ENCODE results near the gene EPHB2. TPM values are rescaled to one million over a fixed set of nuclear protein-coding genes. Genes with fewer than 3 reads are reported as not detected.
A peak's percentile ranks its signal among the peaks of the same experiment; 100 is the strongest.

The EPHB2 gene
- polyA plus RNA-seq, 6 donors from 2014 or later = 0.08 TPM; not detected in 5

GRCh38 chr1:22801347-22801746 lies 90.7 kb downstream of the EPHB2 start:
- peaks cover 0 to 32% (median 30%) of the 10 kb centered on the region in 3 donors for H3K27me3 Mint-ChIP-seq
- no peaks in the 10 kb centered on the region for H3K36me3 Mint-ChIP-seq
- no peak overlapping the region for H3K27ac Mint-ChIP-seq
- H3K4me3 Mint-ChIP-seq = no peak overlapping the region
- ATAC-seq (ENCODE audit: low read depth in 2 of 2) = no peak
- H3K4me1 Mint-ChIP-seq = peaks cover 0 to 4% (median 0%) of the 10 kb centered on the region in 3 donors
- H3K9me3 Mint-ChIP-seq = no peaks in the 10 kb centered on the region
- no peak for DNase-seq

GRCh38 chr1:22801761-22802160 lies 91.1 kb downstream of the EPHB2 start:
- no peak for DNase-seq
- Mint-ChIP-seq H3K4me3 (no peak overlapping the region), H3K36me3 (no peaks in the 10 kb centered on the region), H3K27ac (no peak overlapping the region), H3K9me3 (no peaks in the 10 kb centered on the region), H3K4me1 (peaks cover 0 to 4% (median 0%) of the 10 kb centered on the region in 3 donors), H3K27me3 (peaks cover 0 to 32% (median 30%) of the 10 kb centered on the region in 3 donors)
- ATAC-seq (ENCODE audit: low read depth in 2 of 2) = no peak

- Mint-ChIP-seq H3K36me3 (no peaks in the 10 kb centered on the region), H3K27ac (no peak overlapping the region), H3K4me1 (peaks cover 0 to 4% (median 0%) of the 10 kb centered on the region in 3 donors), H3K4me3 (no peak overlapping the region), H3K9me3 (no peaks in the 10 kb centered on the region), H3K27me3 (peaks cover 6 to 30% (median 22%) of the 10 kb centered on the region in 3 donors)
- ATAC-seq (ENCODE audit: low read depth in 2 of 2) = no peak
- no peak for DNase-seq
Measured at GRCh38 chr1:22803833-22804232, 93.2 kb downstream of the EPHB2 start.

GRCh38 chr1:22804406-22804805 lies 93.8 kb downstream of the EPHB2 start:
- ATAC-seq (ENCODE audit: low read depth in 2 of 2) (no peak), DNase-seq (no peak)
- Mint-ChIP-seq H3K36me3 (no peaks in the 10 kb centered on the region), H3K4me3 (no peak overlapping the region), H3K9me3 (no peaks in the 10 kb centered on the region), H3K27me3 (peaks cover 6 to 26% (median 22%) of the 10 kb centered on the region in 3 donors), H3K27ac (no peak overlapping the region), H3K4me1 (peaks cover 0 to 4% (median 0%) of the 10 kb centered on the region in 3 donors)

GRCh38 chr1:22804969-22805671 lies 94.5 kb downstream of the EPHB2 start:
- Mint-ChIP-seq H3K36me3 (no peaks in the 10 kb centered on the region), H3K27ac (no peak overlapping the region), H3K9me3 (no peaks in the 10 kb centered on the region), H3K4me3 (no peak overlapping the region), H3K27me3 (peaks cover 6 to 32% (median 26%) of the 10 kb centered on the region in 3 donors), H3K4me1 (peaks cover 0 to 4% (median 0%) of the 10 kb centered on the region in 3 donors)
- DNase-seq (no peak), ATAC-seq (ENCODE audit: low read depth in 2 of 2) (no peak)

- Mint-ChIP-seq H3K4me1 (peaks cover 0 to 4% (median 0%) of the 10 kb centered on the region in 3 donors), H3K4me3 (no peak overlapping the region), H3K27me3 (peaks cover 6 to 35% (median 32%) of the 10 kb centered on the region in 3 donors), H3K27ac (peak overlapping the region in 1 of 6 donors; percentile 19), H3K9me3 (no peaks in the 10 kb centered on the region), H3K36me3 (no peaks in the 10 kb centered on the region)
- DNase-seq (no peak), ATAC-seq (ENCODE audit: low read depth in 2 of 2) (no peak)
Measured at GRCh38 chr1:22805672-22806038, 95.0 kb downstream of the EPHB2 start.

- DNase-seq = no peak
- peaks cover 0 to 4% (median 0%) of the 10 kb centered on the region in 3 donors for H3K4me1 Mint-ChIP-seq
- peaks cover 6 to 38% (median 37%) of the 10 kb centered on the region in 3 donors for H3K27me3 Mint-ChIP-seq
- H3K9me3 Mint-ChIP-seq = no peaks in the 10 kb centered on the region
- no peaks in the 10 kb centered on the region for H3K36me3 Mint-ChIP-seq
- H3K27ac Mint-ChIP-seq = peak overlapping the region in 1 of 6 donors; percentile 20
- H3K4me3 Mint-ChIP-seq = no peak overlapping the region
- ATAC-seq (ENCODE audit: low read depth in 2 of 2) = no peak
Measured at GRCh38 chr1:22806584-22806983, 95.9 kb downstream of the EPHB2 start.

- no peak overlapping the region for H3K27ac Mint-ChIP-seq
- no peaks in the 10 kb centered on the region for H3K36me3 Mint-ChIP-seq
- H3K4me1 Mint-ChIP-seq = peaks cover 0 to 4% (median 0%) of the 10 kb centered on the region in 3 donors
- peaks cover 6 to 34% (median 31%) of the 10 kb centered on the region in 3 donors for H3K27me3 Mint-ChIP-seq
- H3K4me3 Mint-ChIP-seq = no peak overlapping the region
- DNase-seq (no peak), ATAC-seq (ENCODE audit: low read depth in 2 of 2) (no peak)
- no peaks in the 10 kb centered on the region for H3K9me3 Mint-ChIP-seq
Measured at GRCh38 chr1:22807340-22807739, 96.7 kb downstream of the EPHB2 start.

- Mint-ChIP-seq H3K27me3 (peaks cover 6 to 28% (median 26%) of the 10 kb centered on the region in 3 donors), H3K4me1 (peaks cover 0 to 4% (median 0%) of the 10 kb centered on the region in 3 donors), H3K36me3 (no peaks in the 10 kb centered on the region), H3K9me3 (no peaks in the 10 kb centered on the region), H3K4me3 (no peak overlapping the region), H3K27ac (no peak overlapping the region)
- DNase-seq = no peak
- no peak for ATAC-seq (ENCODE audit: low read depth in 2 of 2)
Measured at GRCh38 chr1:22808186-22808675, 97.6 kb downstream of the EPHB2 start.

- H3K27ac Mint-ChIP-seq = no peak overlapping the region
- DNase-seq = no peak
Measured at GRCh38 chr1:22808676-22809483, 98.2 kb downstream of the EPHB2 start.

GRCh38 chr1:22809783-22810182 lies 99.1 kb downstream of the EPHB2 start:
- Mint-ChIP-seq H3K27me3 (peaks cover 6 to 24% (median 21%) of the 10 kb centered on the region in 3 donors), H3K36me3 (no peaks in the 10 kb centered on the region), H3K4me3 (no peak overlapping the region), H3K4me1 (peaks cover 0 to under 1% (median 0%) of the 10 kb centered on the region in 3 donors), H3K27ac (no peak overlapping the region), H3K9me3 (no peaks in the 10 kb centered on the region)
- ATAC-seq (ENCODE audit: low read depth in 2 of 2) (no peak), DNase-seq (no peak)

More at GRCh38 chr1:22808676-22809483, 98.2 kb downstream of the EPHB2 start:
- no peak for ATAC-seq (ENCODE audit: low read depth in 2 of 2)
- no peaks in the 10 kb centered on the region for H3K36me3 Mint-ChIP-seq
- no peaks in the 10 kb centered on the region for H3K9me3 Mint-ChIP-seq
- H3K27me3 Mint-ChIP-seq = peaks cover 6 to 28% (median 26%) of the 10 kb centered on the region in 3 donors
- peaks cover 0 to 4% (median 0%) of the 10 kb centered on the region in 3 donors for H3K4me1 Mint-ChIP-seq
- H3K4me3 Mint-ChIP-seq = no peak overlapping the region

- Mint-ChIP-seq H3K9me3 (no peaks in the 10 kb centered on the region), H3K27me3 (peaks cover 6 to 18% (median 15%) of the 10 kb centered on the region in 3 donors), H3K36me3 (no peaks in the 10 kb centered on the region), H3K27ac (no peak overlapping the region), H3K4me1 (no peaks in the 10 kb centered on the region), H3K4me3 (no peak overlapping the region)
- no peak for ATAC-seq (ENCODE audit: low read depth in 2 of 2)
- no peak for DNase-seq
Measured at GRCh38 chr1:22810378-22810777, 99.7 kb downstream of the EPHB2 start.

GRCh38 chr1:22812092-22812880 lies 101.6 kb downstream of the EPHB2 start:
- no peaks in the 10 kb centered on the region for H3K4me1 Mint-ChIP-seq
- no peaks in the 10 kb centered on the region for H3K36me3 Mint-ChIP-seq
- no peak overlapping the region for H3K4me3 Mint-ChIP-seq
- no peaks in the 10 kb centered on the region for H3K9me3 Mint-ChIP-seq
- ATAC-seq (ENCODE audit: low read depth in 2 of 2) (no peak), DNase-seq (no peak)
- peaks cover 3 to 15% (median 12%) of the 10 kb centered on the region in 3 donors for H3K27me3 Mint-ChIP-seq
- peak overlapping the region in 1 of 6 donors; percentile 70 for H3K27ac Mint-ChIP-seq
